AG04450 (cell line): ENCODE measurements around the gene COX4I2. TPM values are rescaled to one million over a fixed set of nuclear protein-coding genes. Genes with fewer than 3 reads are reported as not detected.

Source experiments
- CTCF ChIA-PET: fragments of 300-600, 350-600 bp; formaldehyde crosslinking; extraction: SDS; loops from one replicate; lab custom pipeline; 2022; ENCODE audit warnings: antibody characterized with exemption, inconsistent platforms; lab: Charles Lee
- POLR2A ChIA-PET: fragments of 350-600 bp; formaldehyde crosslinking; extraction: SDS; loops from one replicate; lab custom pipeline; 2021; ENCODE audit warnings: antibody characterized with exemption, inconsistent platforms; lab: Yijun Ruan, JAX
- DNase-seq: peaks from one replicate; pipeline ENCODE4 v3.0.0-alpha.2; 2011; ENCODE audit warnings: low read depth, low spot score
- H3K27ac ChIP-seq: one replicate; pipeline ENCODE4 v1.5.1; 2012; ENCODE audit warnings: low read depth, low read length, control low read depth
- H3K27me3 ChIP-seq: one replicate; pipeline ENCODE4 v1.6.0; 2012; ENCODE audit warnings: low read length; ENCODE audit not compliant: control insufficient read depth, insufficient read depth
- H3K4me3 ChIP-seq: 2 replicates; pipeline ENCODE4 v1.5.1; 2011; ENCODE audit warnings: mild to moderate bottlenecking, low read depth, low read length, control low read depth
- H3K9me3 ChIP-seq: 2 replicates; pipeline ENCODE4 v1.5.1; 2012; ENCODE audit warnings: low read length; ENCODE audit not compliant: control insufficient read depth, insufficient read depth
- polyA plus RNA-seq: library from polyadenylated mRNA; depleted of rRNA; stranded (reverse); fragments of >200 nt; gene quantifications from 2 replicates; pipeline ENCODE4 v1.2.3, GENCODE V29; 2011
- TF ChIP-seq, protein P1 (sequence below): IDR thresholded peaks from 2 replicates; pipeline ENCODE4 v1.5.1; 2011; ENCODE audit warnings: low read depth, low read length, control low read depth, inconsistent platforms

Gene COX4I2
- polyA plus RNA-seq, 1 experiment, result not detected

DNA sequence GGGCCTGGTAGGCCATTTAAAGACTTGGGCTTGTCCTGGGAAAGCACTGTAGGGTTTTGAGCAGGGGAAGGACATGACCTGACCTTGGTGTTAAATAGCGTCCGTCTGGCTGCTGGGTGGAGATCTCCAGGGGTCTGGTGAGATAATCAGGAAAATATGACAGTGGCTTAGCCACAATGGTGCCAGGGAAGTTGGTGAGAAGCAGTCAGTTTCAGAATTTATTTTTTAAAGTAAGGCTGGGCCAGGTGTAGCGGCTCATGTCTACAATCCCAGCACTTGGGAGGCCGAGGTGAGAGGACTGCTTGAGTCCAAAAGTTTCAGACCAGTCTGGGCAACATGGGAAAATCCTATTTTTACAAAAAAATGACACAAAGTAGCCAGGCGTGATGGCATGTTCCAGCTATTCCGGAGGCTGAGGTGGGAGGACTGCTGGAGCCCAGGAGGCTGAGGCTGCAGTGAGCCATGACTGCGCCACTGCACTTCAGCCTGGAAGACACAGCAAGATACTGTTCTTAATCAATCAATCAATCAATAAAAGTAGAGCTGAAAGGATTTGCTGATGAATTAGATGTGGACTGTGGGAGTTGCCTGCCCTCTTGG, 43.5 kb downstream of the COX4I2 start:
- H3K27me3 ChIP-seq, result no peaks in the 10 kb centered on the region
- no peak for DNase-seq
- no peak overlapping the region for H3K27ac ChIP-seq
- ChIA-PET POLR2A (no interaction called here), CTCF (interaction anchor here (1.0 to 1.6 kb wide), 2 partner anchors 20 to 42 kb away, joined by 3 to 4 read pairs; no protein-coding TSS in a partner anchor)
- H3K9me3 ChIP-seq, result no peaks in the 10 kb centered on the region
- no peak overlapping the region for H3K4me3 ChIP-seq
- TF ChIP-seq, protein P1, sequence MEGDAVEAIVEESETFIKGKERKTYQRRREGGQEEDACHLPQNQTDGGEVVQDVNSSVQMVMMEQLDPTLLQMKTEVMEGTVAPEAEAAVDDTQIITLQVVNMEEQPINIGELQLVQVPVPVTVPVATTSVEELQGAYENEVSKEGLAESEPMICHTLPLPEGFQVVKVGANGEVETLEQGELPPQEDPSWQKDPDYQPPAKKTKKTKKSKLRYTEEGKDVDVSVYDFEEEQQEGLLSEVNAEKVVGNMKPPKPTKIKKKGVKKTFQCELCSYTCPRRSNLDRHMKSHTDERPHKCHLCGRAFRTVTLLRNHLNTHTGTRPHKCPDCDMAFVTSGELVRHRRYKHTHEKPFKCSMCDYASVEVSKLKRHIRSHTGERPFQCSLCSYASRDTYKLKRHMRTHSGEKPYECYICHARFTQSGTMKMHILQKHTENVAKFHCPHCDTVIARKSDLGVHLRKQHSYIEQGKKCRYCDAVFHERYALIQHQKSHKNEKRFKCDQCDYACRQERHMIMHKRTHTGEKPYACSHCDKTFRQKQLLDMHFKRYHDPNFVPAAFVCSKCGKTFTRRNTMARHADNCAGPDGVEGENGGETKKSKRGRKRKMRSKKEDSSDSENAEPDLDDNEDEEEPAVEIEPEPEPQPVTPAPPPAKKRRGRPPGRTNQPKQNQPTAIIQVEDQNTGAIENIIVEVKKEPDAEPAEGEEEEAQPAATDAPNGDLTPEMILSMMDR, result no peak

- ChIA-PET POLR2A (no interaction called here), CTCF (interaction anchor here (1.0 to 1.6 kb wide), 2 partner anchors 20 to 42 kb away, joined by 3 to 4 read pairs; no protein-coding TSS in a partner anchor)
Observed at GRCh38 chr20:31681769-31682168, 44.1 kb downstream of the COX4I2 start.

GRCh38 chr20:31682352-31682751, 44.6 kb downstream of the COX4I2 start:
- POLR2A ChIA-PET, result no interaction called here

More at GRCh38 chr20:31681769-31682168, 44.1 kb downstream of the COX4I2 start:
- H3K4me3 ChIP-seq, result no peak overlapping the region
- H3K27me3 ChIP-seq, result no peaks in the 10 kb centered on the region
- no peaks in the 10 kb centered on the region for H3K9me3 ChIP-seq
- TF ChIP-seq, protein P1, result no peak
- DNase-seq, result no peak
- no peak overlapping the region for H3K27ac ChIP-seq

GRCh38 chr20:31682927-31683326, 45.2 kb downstream of the COX4I2 start:
- H3K27ac ChIP-seq, result no peak overlapping the region
- H3K4me3 ChIP-seq, result no peak overlapping the region
- H3K9me3 ChIP-seq, result no peaks in the 10 kb centered on the region
- TF ChIP-seq, protein P1, result no peak
- ChIA-PET CTCF (no interaction called here), POLR2A (no interaction called here)
- no peak for DNase-seq
- no peaks in the 10 kb centered on the region for H3K27me3 ChIP-seq

More at GRCh38 chr20:31682352-31682751, 44.6 kb downstream of the COX4I2 start:
- H3K27ac ChIP-seq, result no peak overlapping the region
- CTCF ChIA-PET, result no interaction called here
- TF ChIP-seq, protein P1, result no peak
- DNase-seq, result no peak
- H3K9me3 ChIP-seq, result no peaks in the 10 kb centered on the region
- no peak overlapping the region for H3K4me3 ChIP-seq
- no peaks in the 10 kb centered on the region for H3K27me3 ChIP-seq
